GM21825 (cell line): Measurements from ENCODE around the gene GARS1.
"Not testable (repeated sequence)": the region's sequence is repeated elsewhere in the genome, so short reads cannot be mapped to it uniquely, and the experiment has no call there.

Source experiments
- ATAC-seq: cut with Tn5 transposase; IDR thresholded peaks from one replicate; pipeline ENCODE4 v1.9.1; 2021; ENCODE audit warnings: mild to moderate bottlenecking, moderate library complexity; ENCODE audit not compliant: unreplicated experiment

Gene GARS1

GRCh38 chr7:30570238-30570637 lies 24.4 kb upstream of the GARS1 start:
- not testable (repeated sequence) for ATAC-seq

GRCh38 chr7:30572212-30572841 lies 22.4 kb upstream of the GARS1 start:
- ATAC-seq, result no peak

GRCh38 chr7:30575910-30576309 lies 18.8 kb upstream of the GARS1 start:
- no peak for ATAC-seq

- no peak for ATAC-seq
Observed at GRCh38 chr7:30583181-30583580, 11.5 kb upstream of the GARS1 start.

- no peak for ATAC-seq
Observed at GRCh38 chr7:30584415-30584814, 10.3 kb upstream of the GARS1 start.

GRCh38 chr7:30584965-30585364 lies 9.7 kb upstream of the GARS1 start:
- ATAC-seq, result no peak

GRCh38 chr7:30585675-30586074 lies 9.0 kb upstream of the GARS1 start:
- no peak for ATAC-seq

- ATAC-seq, result not testable (repeated sequence)
Observed at GRCh38 chr7:30587547-30587946, 7.1 kb upstream of the GARS1 start.

GRCh38 chr7:30589111-30589510 lies 5.6 kb upstream of the GARS1 start:
- ATAC-seq, result no peak

- peak; percentile 36 for ATAC-seq
Observed at GRCh38 chr7:30594048-30594539, 584 bp upstream of the GARS1 start.

GRCh38 chr7:30595436-30596013 lies 847 bp downstream of the GARS1 start:
- no peak for ATAC-seq

- ATAC-seq, result no peak
Observed at GRCh38 chr7:30596014-30596641, 1.4 kb downstream of the GARS1 start.

GRCh38 chr7:30596721-30597120 lies 2.0 kb downstream of the GARS1 start:
- ATAC-seq, result no peak

- no peak for ATAC-seq
Observed at GRCh38 chr7:30598121-30598876, 3.6 kb downstream of the GARS1 start.

- no peak for ATAC-seq
Observed at GRCh38 chr7:30604901-30605300, 10.2 kb downstream of the GARS1 start.

- no peak for ATAC-seq
Observed at GRCh38 chr7:30605832-30606231, 11.2 kb downstream of the GARS1 start.

GRCh38 chr7:30612658-30613265 lies 18.1 kb downstream of the GARS1 start:
- no peak for ATAC-seq

GRCh38 chr7:30613366-30614325 lies 19.0 kb downstream of the GARS1 start:
- ATAC-seq, result no peak

GRCh38 chr7:30616318-30616717 lies 21.6 kb downstream of the GARS1 start:
- no peak for ATAC-seq

GRCh38 chr7:30617359-30617758 lies 22.7 kb downstream of the GARS1 start:
- ATAC-seq, result no peak
